Activated CD8-positive, alpha-beta T cell treated with anti-CD3 and anti-CD28 coated beads, Interleukin-2, amount 10 ng/mL, durations not matched to agents 7 days and 5 days (primary cell): ENCODE data around the gene HSP90AB1. TPM values are rescaled to one million over a fixed set of nuclear protein-coding genes. Genes with fewer than 3 reads are reported as not detected.

Experiments used
- ATAC-seq: fragments of 150-1000 bp; cut with Tn5 transposase; one replicate; pipeline ENCODE4 v1.10.0; 2021; ENCODE audit warnings: moderate library complexity
- CTCF ChIA-PET: fragments of 350-600 bp; sonication (Branson Sonifier 250); formaldehyde crosslinking; loops from one replicate; lab custom pipeline; 2021; ENCODE audit warnings: antibody characterized with exemption; lab: Charles Lee
- POLR2A ChIA-PET: fragments of 350-600 bp; sonication (Branson Sonifier 250); formaldehyde crosslinking; loops from one replicate; lab custom pipeline; 2021; ENCODE audit warnings: antibody characterized with exemption; lab: Charles Lee
- DNase-seq: peaks from one replicate; pipeline ENCODE4 v3.0.0-alpha.2; 2020
- H3K27ac Mint-ChIP-seq: one replicate; pipeline ENCODE4 v1.8.0; 2021; ENCODE audit warnings: mild to moderate bottlenecking, mixed read lengths
- H3K27me3 Mint-ChIP-seq: one replicate; pipeline ENCODE4 v1.8.0; 2021; ENCODE audit warnings: low read depth, mixed read lengths
- H3K36me3 Mint-ChIP-seq: one replicate; pipeline ENCODE4 v1.8.0; 2021; ENCODE audit warnings: low read depth, mixed read lengths
- H3K4me1 Mint-ChIP-seq: one replicate; pipeline ENCODE4 v1.8.0; 2021; ENCODE audit warnings: low read depth, mixed read lengths
- H3K4me3 Mint-ChIP-seq: one replicate; pipeline ENCODE4 v1.8.0; 2021; ENCODE audit warnings: mild to moderate bottlenecking, mixed read lengths
- H3K9me3 Mint-ChIP-seq: one replicate; pipeline ENCODE4 v1.8.0; 2022; ENCODE audit warnings: mixed read lengths; ENCODE audit not compliant: insufficient read depth
- total RNA-seq, 2 experiments: library from RNA; stranded (reverse); gene quantifications; one replicate each; pipeline ENCODE4 v1.2.3, GENCODE V29; 2021

The HSP90AB1 gene
- total RNA-seq, 2 experiments from 2014 or later, result 741 to 755 TPM

- ChIA-PET CTCF (interaction anchor here (1.0 to 4.0 kb wide), 11 partner anchors 9 to 125 kb away, joined by 3 to 37 read pairs (median 5); partner anchors contain the start of gene SLC35B2), POLR2A (interaction anchor here (1.1 to 4.1 kb wide), 2 partner anchors 23 to 33 kb away, joined by 5 to 37 read pairs; partner anchors contain the start of genes HSP90AB1 and SLC35B2)
- Mint-ChIP-seq H3K27me3 (peaks cover 2% of the 10 kb centered on the region), H3K4me3 (peak within 1 kb of the TSS; percentile 80), H3K36me3 (peaks cover 2% of the 10 kb centered on the region), H3K9me3 (no peaks in the 10 kb centered on the region), H3K27ac (peak within 1 kb of the TSS; percentile 79), H3K4me1 (peaks cover 51% of the 10 kb centered on the region)
- ATAC-seq (peak; percentile 84), DNase-seq (peak; percentile 88)
Measured at GRCh38 chr6:44223319-44224028, 23.4 kb upstream of the HSP90AB1 start, which contains the start of gene SLC29A1. SLC29A1 (plus strand) TSS chr6:44223595; CDS start chr6:44227314, 3,719 bp downstream.

GRCh38 chr6:44224029-44224964 lies 22.6 kb upstream of the HSP90AB1 start:
- peak; percentile 39 for DNase-seq
- H3K27ac Mint-ChIP-seq, result peak overlapping the region; percentile 58
- peak overlapping the region; percentile 80 for H3K4me3 Mint-ChIP-seq
- no peaks in the 10 kb centered on the region for H3K27me3 Mint-ChIP-seq
- ChIA-PET CTCF (interaction anchor here (0.9 to 4.0 kb wide), 17 partner anchors 9 to 126 kb away, joined by 3 to 37 read pairs (median 3); partner anchors contain the start of genes AARS2, HSP90AB1, SLC35B2 and TMEM63B), POLR2A (interaction anchor here (0.5 to 4.1 kb wide), 3 partner anchors 12 to 32 kb away, joined by 3 to 37 read pairs (median 5); partner anchors contain the start of genes HSP90AB1 and SLC35B2)
- ATAC-seq, result peak; percentile 20
- H3K9me3 Mint-ChIP-seq, result no peaks in the 10 kb centered on the region
- H3K36me3 Mint-ChIP-seq, result peaks cover 2% of the 10 kb centered on the region
- H3K4me1 Mint-ChIP-seq, result peaks cover 45% of the 10 kb centered on the region

GRCh38 chr6:44224965-44225305 lies 22.0 kb upstream of the HSP90AB1 start:
- H3K27me3 Mint-ChIP-seq, result no peaks in the 10 kb centered on the region
- POLR2A ChIA-PET, result interaction anchor here (1.1 to 4.1 kb wide), 2 partner anchors 22 to 32 kb away, joined by 5 to 37 read pairs; partner anchors contain the start of genes HSP90AB1 and SLC35B2
- H3K9me3 Mint-ChIP-seq, result no peaks in the 10 kb centered on the region
- DNase-seq, result no peak
- no peak for ATAC-seq
- peaks cover 42% of the 10 kb centered on the region for H3K4me1 Mint-ChIP-seq
- CTCF ChIA-PET, result interaction anchor here (0.9 to 4.0 kb wide), 15 partner anchors 8 to 127 kb away, joined by 3 to 37 read pairs (median 3); partner anchors contain the start of genes AARS2, HSP90AB1, SLC35B2 and TMEM63B
- no peak overlapping the region for H3K27ac Mint-ChIP-seq
- H3K4me3 Mint-ChIP-seq, result peak overlapping the region; percentile 80
- peaks cover 2% of the 10 kb centered on the region for H3K36me3 Mint-ChIP-seq

- Mint-ChIP-seq H3K9me3 (no peaks in the 10 kb centered on the region), H3K27ac (no peak overlapping the region), H3K4me1 (peaks cover 41% of the 10 kb centered on the region), H3K36me3 (peaks cover 4% of the 10 kb centered on the region), H3K4me3 (no peak overlapping the region), H3K27me3 (no peaks in the 10 kb centered on the region)
- no peak for ATAC-seq
- DNase-seq, result no peak
- ChIA-PET CTCF (interaction anchor here (1.1 to 4.0 kb wide), 5 partner anchors 9 to 53 kb away, joined by 3 to 37 read pairs (median 19); partner anchors contain the start of gene SLC35B2), POLR2A (interaction anchor here (0.6 to 1.1 kb wide), 2 partner anchors 22 to 31 kb away, joined by 4 to 6 read pairs; no protein-coding TSS in a partner anchor)
Measured at GRCh38 chr6:44225579-44226325, 21.1 kb upstream of the HSP90AB1 start.

- Mint-ChIP-seq H3K36me3 (peaks cover 12% of the 10 kb centered on the region), H3K27ac (no peak overlapping the region), H3K4me1 (peaks cover 36% of the 10 kb centered on the region), H3K27me3 (no peaks in the 10 kb centered on the region), H3K9me3 (no peaks in the 10 kb centered on the region), H3K4me3 (no peak overlapping the region)
- POLR2A ChIA-PET, result interaction anchor here (0.6 to 1.6 kb wide), 3 partner anchors 21 to 32 kb away, joined by 4 to 11 read pairs (median 6); partner anchors contain the start of gene HSP90AB1
- no peak for ATAC-seq
- CTCF ChIA-PET, result interaction anchor here (1.1 to 4.0 kb wide), 3 partner anchors 8 to 19 kb away, joined by 3 to 37 read pairs (median 36); no protein-coding TSS in a partner anchor
- DNase-seq, result no peak
Measured at GRCh38 chr6:44226368-44227147, 20.3 kb upstream of the HSP90AB1 start.

GRCh38 chr6:44227148-44227793 lies 19.6 kb upstream of the HSP90AB1 start:
- ChIA-PET CTCF (interaction anchor here (1.9 kb wide), 1 partner anchor 10 kb away, joined by 8 read pairs; no protein-coding TSS in a partner anchor), POLR2A (interaction anchor here (1.6 kb wide), 1 partner anchor 20 kb away, joined by 11 read pairs; the partner anchor contains the start of gene HSP90AB1)
- Mint-ChIP-seq H3K4me1 (peaks cover 31% of the 10 kb centered on the region), H3K27me3 (no peaks in the 10 kb centered on the region), H3K36me3 (peaks cover 16% of the 10 kb centered on the region), H3K4me3 (no peak overlapping the region), H3K27ac (no peak overlapping the region), H3K9me3 (no peaks in the 10 kb centered on the region)
- DNase-seq (no peak), ATAC-seq (no peak)

- DNase-seq, result no peak
- H3K9me3 Mint-ChIP-seq, result no peaks in the 10 kb centered on the region
- no peak overlapping the region for H3K27ac Mint-ChIP-seq
- H3K4me1 Mint-ChIP-seq, result peaks cover 26% of the 10 kb centered on the region
- no peak overlapping the region for H3K4me3 Mint-ChIP-seq
- CTCF ChIA-PET, result interaction anchor here (1.9 kb wide), 1 partner anchor 9 kb away, joined by 8 read pairs; no protein-coding TSS in a partner anchor
- no peak for ATAC-seq
- no peaks in the 10 kb centered on the region for H3K27me3 Mint-ChIP-seq
- POLR2A ChIA-PET, result interaction anchor here (1.6 kb wide), 1 partner anchor 19 kb away, joined by 11 read pairs; the partner anchor contains the start of gene HSP90AB1
- H3K36me3 Mint-ChIP-seq, result peaks cover 21% of the 10 kb centered on the region
Measured at GRCh38 chr6:44228031-44228430, 18.9 kb upstream of the HSP90AB1 start.

- no peaks in the 10 kb centered on the region for H3K9me3 Mint-ChIP-seq
- ChIA-PET POLR2A (interaction anchor here (1.6 kb wide), 1 partner anchor 19 kb away, joined by 11 read pairs; the partner anchor contains the start of gene HSP90AB1), CTCF (interaction anchor here (1.9 kb wide), 1 partner anchor 9 kb away, joined by 8 read pairs; no protein-coding TSS in a partner anchor)
- H3K36me3 Mint-ChIP-seq, result peaks cover 21% of the 10 kb centered on the region
- ATAC-seq, result no peak
- H3K27me3 Mint-ChIP-seq, result no peaks in the 10 kb centered on the region
- H3K27ac Mint-ChIP-seq, result no peak overlapping the region
- no peak overlapping the region for H3K4me3 Mint-ChIP-seq
- DNase-seq, result no peak
- H3K4me1 Mint-ChIP-seq, result peaks cover 30% of the 10 kb centered on the region
Measured at GRCh38 chr6:44228433-44228832, 18.5 kb upstream of the HSP90AB1 start.

- CTCF ChIA-PET, result interaction anchor here (1.9 kb wide), 1 partner anchor 9 kb away, joined by 8 read pairs; no protein-coding TSS in a partner anchor
- H3K4me3 Mint-ChIP-seq, result no peak overlapping the region
Measured at GRCh38 chr6:44228836-44229235, 18.1 kb upstream of the HSP90AB1 start.

More at GRCh38 chr6:44228836-44229235, 18.1 kb upstream of the HSP90AB1 start:
- Mint-ChIP-seq H3K36me3 (peaks cover 21% of the 10 kb centered on the region), H3K4me1 (peaks cover 34% of the 10 kb centered on the region), H3K27me3 (no peaks in the 10 kb centered on the region), H3K27ac (peak overlapping the region; percentile 21), H3K9me3 (no peaks in the 10 kb centered on the region)
- POLR2A ChIA-PET, result no interaction called here
- ATAC-seq (no peak), DNase-seq (no peak)
